Right cardiac atrium (tissue), 5 donors: ENCODE results near the gene RCAN2. TPM values are rescaled to one million over a fixed set of nuclear protein-coding genes. Genes with fewer than 3 reads are reported as not detected.

Experiments used
- ATAC-seq, 2 donors: fragments of 200-7000 bp; cut with Tn5 transposase; one replicate each; pipeline versions ENCODE4 v1.8.0 to v1.9.1; 2020; ENCODE audit warnings: moderate library complexity in 2 of 2, mild to moderate bottlenecking in 1 of 2
- DNase-seq, 3 donors: peaks; one replicate each; pipeline ENCODE4 v3.0.0-alpha.2; 2020
- H3K27ac ChIP-seq: one replicate; pipeline ENCODE4 v1.5.1; 2013; ENCODE audit warnings: mild to moderate bottlenecking, low read length, control low read depth, moderate library complexity
- H3K27me3 ChIP-seq: one replicate; pipeline ENCODE4 v1.6.1; 2013; ENCODE audit not compliant: control insufficient read depth, insufficient read depth
- H3K4me1 ChIP-seq: one replicate; pipeline ENCODE4 v1.6.1; 2013; ENCODE audit warnings: low read length; ENCODE audit not compliant: control insufficient read depth, insufficient read depth
- H3K4me3 ChIP-seq: one replicate; pipeline ENCODE4 v1.5.1; 2013; ENCODE audit warnings: low read length, control low read depth
- H3K9me3 ChIP-seq: one replicate; pipeline ENCODE4 v1.6.1; 2013; ENCODE audit warnings: low read length; ENCODE audit not compliant: control insufficient read depth
- WGBS: extraction: QIAGEN DNeasy Blood & Tissue Kit; methylation state at CpG from one replicate; pipeline ENCODE4 v1.1.7; 2013; 5-methylcytosine and 5-hydroxymethylcytosine counted together
- intact Hi-C, 4 donors: fragments of 100-400 bp; cut with DNase I; formaldehyde crosslinking; loops; one replicate each; pipeline versions ENCODE4 v1.11.0 to v1.14.0; 2022 to 2023
- polyA plus RNA-seq: library from polyadenylated mRNA; stranded (reverse); fragments of 200-250 nt; gene quantifications from one replicate; pipeline ENCODE4 v1.2.3, GENCODE V29; 2013
- total RNA-seq, 4 donors: library from RNA; stranded (reverse); fragmentation: NEBNext Ultra II Directional; extraction: Animal tissue kit (Norgen Biotek cat#: 25700); gene quantifications; one replicate each; pipeline ENCODE4 v1.2.1, GENCODE V29; 2021
- donor health status: healthy with polysubstance abuse.
- donor health status: DM: no; HTN: yes; CAD: no.
- donor health status: DM: no; HTN: no; CAD: no.
- donor health status: DM: no; HTN: yes; CAD: no; lungs with severe emphysema.
- donor health status: DM: yes; HTN: yes; CAD: no.

Gene RCAN2
- total and polyA plus RNA-seq, 5 donors, result 82.9 to 184 (median 127) TPM

DNA sequence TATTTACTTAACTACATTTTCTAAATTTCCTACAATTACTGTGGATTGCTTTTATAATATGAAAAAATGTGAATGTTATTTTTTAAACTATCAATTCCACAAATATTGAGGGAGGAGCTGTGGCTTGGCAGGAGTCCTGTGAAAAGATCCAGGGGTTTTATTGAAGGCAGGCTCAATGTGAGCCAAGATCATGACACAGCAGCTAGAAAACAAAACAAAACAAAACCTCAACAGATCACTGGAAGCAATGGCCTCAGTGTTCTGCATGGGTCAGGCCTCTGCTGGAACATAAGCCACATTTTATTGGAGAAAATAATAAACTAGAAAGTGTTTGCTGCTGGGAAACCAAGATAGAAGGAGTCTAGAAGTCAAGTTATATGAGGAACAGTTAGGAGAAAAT lies 19.4 kb upstream of the RCAN2 start:
- Histone ChIP-seq H3K9me3 (no peaks in the 10 kb centered on the region), H3K4me1 (peaks cover 6% of the 10 kb centered on the region), H3K27me3 (no peaks in the 10 kb centered on the region), H3K27ac (peak overlapping the region; percentile 48), H3K4me3 (no peak overlapping the region)
- intact Hi-C loops, result no loop called here
- ATAC-seq (peak; percentile 31 to 75), DNase-seq (peak; percentile 15 to 77 (median 56))

DNA sequence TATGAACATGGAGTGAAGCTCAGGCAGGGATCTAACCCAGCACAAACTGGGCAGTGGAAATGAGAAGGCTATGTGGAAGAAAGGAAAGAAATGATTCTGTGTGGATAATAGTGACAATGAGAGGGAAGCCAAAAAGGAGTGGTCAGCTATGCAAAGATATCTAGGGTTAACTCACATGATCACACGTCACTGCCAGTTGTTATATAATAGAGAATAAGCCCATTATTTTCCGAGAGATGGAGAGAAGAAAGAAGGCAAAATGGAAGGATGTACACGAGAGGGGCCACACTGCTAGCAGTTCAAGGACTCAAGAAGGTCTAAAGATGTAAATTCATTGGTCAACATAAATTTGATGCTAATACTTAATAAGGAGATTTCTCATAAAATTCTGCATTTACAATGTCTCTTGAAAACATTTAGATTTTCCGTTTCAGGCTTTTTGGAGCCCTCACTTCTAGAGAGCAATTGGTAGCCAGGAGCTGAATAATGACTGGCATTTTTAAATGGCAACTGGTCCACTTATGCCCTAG lies 18.8 kb upstream of the RCAN2 start:
- DNase-seq (no peak), ATAC-seq (peak in 1 of 2 donors; percentile 4)
- no peaks in the 10 kb centered on the region for H3K9me3 ChIP-seq
- no peaks in the 10 kb centered on the region for H3K27me3 ChIP-seq
- 48% methylated on average over 4 of the region's 4 CpGs for WGBS
- peak overlapping the region; percentile 75 for H3K27ac ChIP-seq
- peaks cover 5% of the 10 kb centered on the region for H3K4me1 ChIP-seq
- no peak overlapping the region for H3K4me3 ChIP-seq
- intact Hi-C loops, result no loop called here

DNA sequence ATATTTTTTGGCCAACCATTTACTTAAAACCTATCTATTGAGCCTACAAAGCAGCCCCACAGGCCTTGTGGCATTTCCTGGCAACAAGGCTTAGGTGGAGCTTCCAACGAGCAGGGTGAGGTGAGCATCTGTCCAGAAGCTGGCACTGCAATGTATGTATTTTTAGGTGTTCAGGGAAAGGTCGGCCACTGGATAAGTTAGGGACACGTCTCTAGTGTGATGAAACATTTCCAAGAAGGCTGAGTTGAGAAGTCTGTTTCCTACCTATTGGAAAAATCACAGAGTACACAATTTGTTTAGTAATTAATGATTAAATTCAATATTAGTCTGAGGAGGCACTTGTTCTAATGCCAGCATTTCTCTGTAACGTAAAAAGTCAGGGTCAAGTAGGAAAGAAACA lies 17.8 kb upstream of the RCAN2 start:
- ATAC-seq, result peak in 1 of 2 donors; percentile 48
- peaks cover 5% of the 10 kb centered on the region for H3K4me1 ChIP-seq

DNA sequence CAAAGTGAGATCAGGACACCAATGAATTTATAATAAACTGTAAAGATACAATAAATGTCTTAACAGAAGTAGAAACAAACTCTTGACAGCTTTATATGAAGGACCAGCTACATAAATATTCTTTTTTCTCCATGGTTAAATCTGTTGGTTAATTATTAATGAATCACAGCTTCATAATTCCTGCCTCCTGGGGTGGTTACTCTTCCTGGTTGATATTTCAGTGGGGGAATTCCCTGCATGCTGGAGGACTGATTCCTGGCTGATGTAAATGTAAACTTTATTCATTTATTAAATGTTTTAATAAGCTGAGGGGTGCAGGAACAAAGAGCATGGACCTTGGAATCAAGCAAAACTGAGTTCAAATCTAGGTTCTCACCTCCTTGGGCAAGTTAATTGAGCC lies 16.2 kb upstream of the RCAN2 start:
- Histone ChIP-seq H3K9me3 (no peaks in the 10 kb centered on the region), H3K4me1 (peaks cover 5% of the 10 kb centered on the region), H3K27ac (no peak overlapping the region), H3K4me3 (no peak overlapping the region), H3K27me3 (no peaks in the 10 kb centered on the region)
- ATAC-seq (no peak), DNase-seq (no peak)
- intact Hi-C loops, result no loop called here

More for the DNA sequence above, 17.8 kb upstream of the RCAN2 start:
- Histone ChIP-seq H3K27ac (no peak overlapping the region), H3K9me3 (no peaks in the 10 kb centered on the region), H3K27me3 (no peaks in the 10 kb centered on the region), H3K4me3 (no peak overlapping the region)
- intact Hi-C loops, result no loop called here
- 48% methylated on average over 4 of the region's 4 CpGs for WGBS
- peak in 1 of 3 donors; percentile 14 for DNase-seq

DNA sequence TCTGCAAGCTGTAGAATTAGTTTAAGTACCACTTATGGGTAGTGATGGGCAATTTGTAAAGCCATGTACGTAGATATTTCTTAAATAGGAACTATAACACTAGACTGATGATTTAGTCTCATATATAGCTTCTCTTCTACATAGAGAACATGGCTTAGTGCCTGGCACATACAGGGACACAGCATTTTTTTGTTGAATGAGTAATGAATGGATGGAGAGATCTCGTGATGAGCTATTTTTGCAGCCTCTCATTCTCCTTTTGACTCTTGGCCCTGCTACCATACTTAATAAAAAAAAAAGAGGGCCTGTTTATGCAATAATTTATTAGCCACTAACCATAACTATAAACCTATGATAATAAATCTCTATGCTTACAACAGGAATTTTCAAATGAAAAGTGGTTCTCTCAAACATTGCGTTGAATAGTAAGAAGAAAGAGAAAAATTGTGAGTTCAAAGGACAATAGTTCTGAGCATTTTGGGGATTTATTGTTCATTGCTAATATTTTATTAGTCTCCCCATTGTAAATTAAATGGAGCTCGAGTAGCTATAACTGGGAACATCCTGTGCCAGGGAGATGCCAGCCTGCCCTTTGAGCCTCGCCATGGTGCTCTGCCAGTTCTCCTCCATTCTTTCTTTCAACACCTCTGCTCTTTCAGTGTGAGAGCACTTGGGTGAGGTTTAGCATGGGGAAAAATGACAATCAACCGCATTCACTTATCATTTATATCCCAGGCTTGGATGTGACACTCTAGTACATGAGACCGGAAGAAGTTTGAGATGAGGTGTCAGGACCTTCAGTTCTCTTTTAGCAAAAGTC lies 14.7 kb upstream of the RCAN2 start:
- Histone ChIP-seq H3K4me3 (no peak overlapping the region), H3K27ac (no peak overlapping the region), H3K9me3 (no peaks in the 10 kb centered on the region), H3K27me3 (no peaks in the 10 kb centered on the region), H3K4me1 (peaks cover 4% of the 10 kb centered on the region)
- ATAC-seq, result peak; percentile 77 to 88
- peak; percentile 36 to 61 (median 47) for DNase-seq
- intact Hi-C loops, result no loop called here
- WGBS, result 66% methylated on average over 7 of the region's 7 CpGs

DNA sequence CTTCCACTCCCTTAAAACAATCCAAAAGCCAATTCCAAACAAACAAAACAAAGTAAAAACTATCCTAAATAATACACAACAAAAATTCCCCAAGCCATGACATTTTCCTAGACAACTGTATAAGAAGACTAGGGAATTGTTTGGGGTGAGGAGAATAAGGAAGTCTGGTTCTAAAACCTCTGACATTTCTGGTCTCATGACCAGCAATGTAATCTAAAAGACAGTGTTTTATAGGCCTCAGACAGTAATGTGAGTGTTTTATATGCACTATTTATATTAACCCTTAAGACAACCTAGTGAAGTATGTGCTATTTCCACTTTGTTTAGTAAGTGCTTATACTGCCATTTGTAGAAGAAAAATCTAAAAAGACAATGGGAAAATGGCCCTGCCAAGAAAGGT lies 13.0 kb upstream of the RCAN2 start:
- H3K4me1 ChIP-seq, result peaks cover 4% of the 10 kb centered on the region
- no peaks in the 10 kb centered on the region for H3K9me3 ChIP-seq
- ATAC-seq, result no peak
- no peak for DNase-seq
- intact Hi-C loops, result no loop called here
- H3K27me3 ChIP-seq, result no peaks in the 10 kb centered on the region
- H3K4me3 ChIP-seq, result no peak overlapping the region
- H3K27ac ChIP-seq, result no peak overlapping the region

DNA sequence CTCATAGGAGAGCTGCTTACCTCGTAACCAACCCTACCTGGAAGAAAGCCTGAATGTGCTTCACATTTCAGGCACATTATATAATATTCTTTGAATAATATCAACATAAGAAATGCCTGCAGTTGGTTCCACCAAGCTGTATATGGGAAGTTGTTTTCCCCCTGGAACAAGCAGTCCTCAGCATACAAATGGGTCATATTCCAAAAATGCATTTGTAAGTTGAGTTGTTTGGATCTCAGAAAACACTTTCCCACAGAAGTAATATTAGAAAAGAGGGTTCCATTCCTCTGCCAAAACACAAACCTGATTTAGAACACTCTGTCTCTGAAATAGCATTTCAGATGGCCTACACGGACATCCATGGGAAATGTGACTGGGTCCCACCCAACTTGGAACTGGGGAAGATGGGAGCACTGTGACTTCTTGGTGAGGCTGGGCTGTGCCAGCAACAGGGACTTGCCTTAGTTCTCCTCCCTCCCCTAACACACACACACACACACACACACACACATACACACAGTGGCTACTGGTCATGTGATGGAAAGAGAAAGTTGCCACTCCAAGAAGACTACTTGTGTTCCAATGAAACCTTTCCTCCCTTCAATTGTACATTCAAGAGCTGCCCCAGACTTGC lies 11.4 kb upstream of the RCAN2 start:
- Histone ChIP-seq H3K9me3 (no peaks in the 10 kb centered on the region), H3K4me3 (no peak overlapping the region), H3K4me1 (peaks cover 1% of the 10 kb centered on the region), H3K27ac (peak overlapping the region; percentile 70), H3K27me3 (no peaks in the 10 kb centered on the region)
- peak; percentile 30 to 76 for ATAC-seq
- intact Hi-C loops, result no loop called here
- WGBS, result 60% methylated on average over 2 of the region's 2 CpGs
- DNase-seq, result peak in 2 of 3 donors; percentile 57 to 68

DNA sequence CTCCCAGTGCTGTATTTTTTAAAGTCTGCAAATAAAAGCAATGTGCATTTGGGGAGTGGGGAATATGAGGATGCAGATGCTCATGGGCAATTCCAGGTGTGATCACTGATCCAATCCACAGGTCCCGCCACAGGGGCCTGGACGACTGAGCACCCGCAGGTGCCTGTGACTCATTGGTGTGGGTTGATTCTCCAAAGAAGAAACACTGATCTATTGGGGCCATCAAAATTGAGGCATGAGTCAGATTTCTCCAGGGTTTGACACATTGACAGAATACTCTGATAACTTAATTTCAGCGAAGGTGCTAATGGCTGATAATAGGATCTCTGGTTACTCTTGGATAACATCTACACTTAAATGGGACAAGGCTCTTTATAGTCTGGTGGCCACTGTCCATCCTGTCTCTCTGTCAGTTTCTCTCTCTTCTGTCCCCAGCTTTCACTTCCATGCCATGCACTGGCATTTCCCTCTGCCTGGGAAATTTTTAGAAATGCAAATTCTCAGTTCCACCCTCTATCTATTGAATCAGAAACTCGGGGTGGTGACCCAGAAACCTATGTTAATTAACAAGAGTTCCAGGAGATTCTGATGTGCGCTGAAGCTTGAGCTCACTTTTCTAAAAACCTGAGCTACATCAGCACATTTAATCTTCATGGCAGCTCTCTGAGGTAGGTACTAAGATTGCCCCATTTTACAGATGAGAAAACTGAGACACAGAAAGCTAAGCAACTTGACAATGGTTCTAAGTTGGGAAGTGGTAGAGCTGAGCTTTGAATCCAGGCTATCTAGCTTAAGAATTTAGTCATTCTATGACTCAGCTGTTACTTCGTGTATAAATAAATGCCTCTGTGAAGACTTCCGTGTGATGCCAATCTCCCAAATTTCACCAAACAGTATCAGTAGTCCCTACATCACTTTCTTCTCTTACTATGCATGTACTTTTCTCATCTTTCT lies 10.2 kb upstream of the RCAN2 start:
- intact Hi-C loops, result no loop called here
- no peak overlapping the region for H3K27ac ChIP-seq
- no peak for ATAC-seq
- 83% methylated on average over 8 of the region's 8 CpGs for WGBS
- H3K27me3 ChIP-seq, result no peaks in the 10 kb centered on the region
- H3K9me3 ChIP-seq, result no peaks in the 10 kb centered on the region
- H3K4me3 ChIP-seq, result no peak overlapping the region
- no peak for DNase-seq
- peaks cover 3% of the 10 kb centered on the region for H3K4me1 ChIP-seq

DNA sequence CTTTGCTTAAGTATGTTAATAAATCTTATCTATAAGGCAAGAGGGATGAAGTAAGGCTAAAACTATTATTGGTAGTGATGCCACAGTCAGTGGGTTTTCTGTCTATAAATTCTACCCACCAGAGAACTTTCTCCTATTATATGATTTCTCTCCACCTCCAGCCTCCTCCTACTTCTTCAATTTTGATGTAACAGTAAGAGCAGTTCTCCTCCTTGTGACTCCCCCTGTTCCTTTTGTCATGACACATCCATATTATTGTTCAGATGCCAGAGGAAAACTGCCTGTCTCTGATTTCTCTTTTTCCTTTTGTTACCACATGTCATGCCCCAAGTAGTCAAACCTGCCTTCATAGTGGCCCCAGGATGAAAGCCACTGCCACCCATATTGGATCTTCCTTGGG lies 9.1 kb upstream of the RCAN2 start:
- H3K4me1 ChIP-seq, result peaks cover 3% of the 10 kb centered on the region
- no peaks in the 10 kb centered on the region for H3K9me3 ChIP-seq
- no peak overlapping the region for H3K4me3 ChIP-seq
- intact Hi-C loops, result no loop called here
- H3K27me3 ChIP-seq, result no peaks in the 10 kb centered on the region
- DNase-seq, result no peak
- no peak for ATAC-seq
- H3K27ac ChIP-seq, result no peak overlapping the region

DNA sequence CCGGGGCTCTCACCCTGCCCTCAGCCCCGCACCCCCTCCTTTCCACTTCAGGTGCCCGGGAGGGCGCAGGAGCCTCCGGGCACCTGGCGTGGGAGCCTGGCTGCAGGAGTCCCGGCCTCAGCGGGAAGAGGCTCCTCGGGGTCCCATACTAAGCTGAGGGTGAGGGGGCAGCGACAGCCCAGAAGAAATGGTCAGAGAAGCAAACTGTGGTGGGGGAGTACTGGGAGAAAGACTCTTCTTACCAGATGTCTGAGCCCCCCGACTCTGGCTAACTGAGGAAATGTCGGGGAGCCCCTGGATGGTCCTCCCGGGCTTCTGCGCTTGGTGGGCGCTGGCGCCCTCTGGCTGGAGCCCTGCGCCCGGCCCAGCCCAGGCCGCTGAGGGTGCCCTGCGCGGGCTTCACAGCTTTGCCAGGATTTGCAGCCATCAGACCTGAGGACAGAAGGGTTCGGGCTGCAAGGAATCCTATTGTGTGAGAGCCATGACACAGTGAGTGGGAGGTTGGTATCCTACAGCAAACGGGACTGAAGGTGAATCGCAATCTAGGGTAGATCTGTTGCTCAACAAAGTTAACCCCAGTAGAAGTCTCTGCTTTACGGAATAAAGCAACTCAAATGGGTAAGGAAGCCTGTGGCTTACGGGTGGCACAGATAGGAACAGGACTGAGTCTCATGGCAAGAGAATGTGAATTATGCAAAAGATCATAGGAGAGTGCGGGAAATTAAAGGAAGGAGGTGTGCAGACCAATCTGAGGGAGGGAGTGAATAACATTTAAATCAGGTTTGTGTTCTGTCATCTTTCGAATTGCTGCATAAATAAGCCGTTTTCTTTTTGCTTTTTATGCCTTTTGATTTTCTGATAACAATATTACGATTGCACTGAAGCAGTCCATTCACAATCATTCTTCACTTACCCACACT lies 639 bp upstream of the RCAN2 start:
- peak; percentile 92 to 93 for ATAC-seq
- intact Hi-C loops, result loop anchor here in 3 of 4 donors (5.0 to 10.0 kb wide), 4 partner anchors 67 to 133 kb away; no protein-coding TSS in a partner anchor
- Histone ChIP-seq H3K9me3 (no peaks in the 10 kb centered on the region), H3K4me3 (peak overlapping the region; percentile 85), H3K27ac (peak overlapping the region; percentile 84), H3K27me3 (no peaks in the 10 kb centered on the region), H3K4me1 (no peaks in the 10 kb centered on the region)
- DNase-seq, result peak; percentile 55 to 87 (median 81)
- WGBS, result 7% methylated on average over 30 of the region's 30 CpGs
